Gastrocnemius medialis (tissue), 4 donors: ENCODE results near the gene MTRFR.

ENCODE experiments used
- CTCF ChIP-seq, 5 experiments: fragments of 450-650 bp in 3 of 5; fragments of 200-600 bp in 2 of 5; sonication (generic) in 2 of 5; IDR thresholded peaks in 4 of 5; conservative IDR thresholded peaks in 1 of 5; 1 replicate in 4 of 5; 2 replicates in 1 of 5; pipeline ENCODE4 v1.5.1; 2016 to 2019; ENCODE audit warnings: antibody characterized with exemption in 5 of 5, mild to moderate bottlenecking in 3 of 5, moderate library complexity in 3 of 5
- POLR2A ChIP-seq, 2 donors: fragments of 450-650 bp; IDR thresholded peaks; one replicate each; pipeline ENCODE4 v1.6.1; 2017; ENCODE audit warnings: antibody characterized with exemption in 2 of 2, mild to moderate bottlenecking in 2 of 2, moderate library complexity in 2 of 2

- TF ChIP-seq POLR2A (IDR thresholded peaks at IDR 0.05) = no peak
- TF ChIP-seq CTCF (IDR thresholded peaks at IDR 0.05 in 4 of 5, conservative IDR thresholded peaks at IDR 0.05 in 1 of 5) = no peak
Measured at GRCh38 chr12:123283461-123283860, 50.2 kb downstream of the MTRFR start.
